Endothelial cell (in vitro differentiated cells): ENCODE data around the gene ADCYAP1. TPM values are rescaled to one million over a fixed set of nuclear protein-coding genes. Genes with fewer than 3 reads are reported as not detected.

Source experiments
- DNase-seq: peaks from one replicate; pipeline ENCODE4 v3.0.0; 2021; ENCODE audit warnings: low spot score
- H3K27ac Mint-ChIP-seq: one replicate; pipeline ENCODE4 v1.8.0; 2021; ENCODE audit warnings: mixed read lengths, inconsistent platforms; ENCODE audit not compliant: unreplicated experiment
- H3K27me3 Mint-ChIP-seq: one replicate; pipeline ENCODE4 v1.8.0; 2021; ENCODE audit warnings: mild to moderate bottlenecking, moderate library complexity, mixed read lengths, inconsistent platforms; ENCODE audit not compliant: unreplicated experiment
- H3K36me3 Mint-ChIP-seq: one replicate; pipeline ENCODE4 v1.8.0; 2021; ENCODE audit warnings: mild to moderate bottlenecking, low read depth, mixed read lengths, inconsistent platforms; ENCODE audit not compliant: unreplicated experiment
- H3K4me1 Mint-ChIP-seq: one replicate; pipeline ENCODE4 v1.8.0; 2021; ENCODE audit warnings: mild to moderate bottlenecking, mixed read lengths, inconsistent platforms; ENCODE audit not compliant: unreplicated experiment
- H3K4me3 Mint-ChIP-seq: one replicate; pipeline ENCODE4 v1.8.0; 2021; ENCODE audit warnings: mild to moderate bottlenecking, mixed read lengths, inconsistent platforms; ENCODE audit not compliant: unreplicated experiment
- H3K9me3 Mint-ChIP-seq: one replicate; pipeline ENCODE4 v1.8.0; 2021; ENCODE audit warnings: mixed read lengths, inconsistent platforms; ENCODE audit not compliant: unreplicated experiment
- total RNA-seq: library from RNA; stranded (reverse); fragmentation: NEBNext Ultra II Directional; extraction: Animal tissue kit (Norgen Biotek cat#: 25700); gene quantifications from one replicate; pipeline ENCODE4 v1.2.1, GENCODE V29; 2021; ENCODE audit not compliant: unreplicated experiment
- TF ChIP-seq, protein P1 (sequence below): fragments of 200-600 bp; sonication (generic); IDR thresholded peaks from one replicate; pipeline ENCODE4 v1.5.0; 2021; ENCODE audit warnings: antibody characterized with exemption; ENCODE audit not compliant: unreplicated experiment

Gene ADCYAP1
- total RNA-seq, 1 donor from 2014 or later = 18.5 TPM

DNA sequence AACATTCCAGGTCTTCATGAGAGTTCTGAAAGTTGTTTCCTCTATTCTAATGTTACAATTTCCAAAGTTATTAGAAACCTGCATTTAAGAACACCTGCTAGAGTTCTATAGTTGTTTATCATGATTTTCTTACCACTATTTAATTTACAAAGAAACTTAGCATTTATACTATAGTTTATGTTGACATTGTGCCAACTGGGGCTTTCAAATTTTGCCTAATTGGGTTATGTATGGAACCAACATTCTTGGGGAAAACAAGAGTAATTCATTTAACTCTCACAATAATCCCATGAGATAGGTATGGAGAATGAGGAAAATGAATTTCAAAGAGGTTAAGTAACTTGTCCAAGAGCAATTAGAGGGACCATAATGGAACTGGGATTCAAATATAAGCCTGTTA lies 28.8 kb upstream of the ADCYAP1 start:
- Mint-ChIP-seq H3K27ac (no peak overlapping the region), H3K4me3 (no peak overlapping the region), H3K9me3 (no peaks in the 10 kb centered on the region), H3K27me3 (peaks cover 2% of the 10 kb centered on the region), H3K4me1 (no peaks in the 10 kb centered on the region), H3K36me3 (no peaks in the 10 kb centered on the region)
- DNase-seq = no peak
- TF ChIP-seq, protein P1, sequence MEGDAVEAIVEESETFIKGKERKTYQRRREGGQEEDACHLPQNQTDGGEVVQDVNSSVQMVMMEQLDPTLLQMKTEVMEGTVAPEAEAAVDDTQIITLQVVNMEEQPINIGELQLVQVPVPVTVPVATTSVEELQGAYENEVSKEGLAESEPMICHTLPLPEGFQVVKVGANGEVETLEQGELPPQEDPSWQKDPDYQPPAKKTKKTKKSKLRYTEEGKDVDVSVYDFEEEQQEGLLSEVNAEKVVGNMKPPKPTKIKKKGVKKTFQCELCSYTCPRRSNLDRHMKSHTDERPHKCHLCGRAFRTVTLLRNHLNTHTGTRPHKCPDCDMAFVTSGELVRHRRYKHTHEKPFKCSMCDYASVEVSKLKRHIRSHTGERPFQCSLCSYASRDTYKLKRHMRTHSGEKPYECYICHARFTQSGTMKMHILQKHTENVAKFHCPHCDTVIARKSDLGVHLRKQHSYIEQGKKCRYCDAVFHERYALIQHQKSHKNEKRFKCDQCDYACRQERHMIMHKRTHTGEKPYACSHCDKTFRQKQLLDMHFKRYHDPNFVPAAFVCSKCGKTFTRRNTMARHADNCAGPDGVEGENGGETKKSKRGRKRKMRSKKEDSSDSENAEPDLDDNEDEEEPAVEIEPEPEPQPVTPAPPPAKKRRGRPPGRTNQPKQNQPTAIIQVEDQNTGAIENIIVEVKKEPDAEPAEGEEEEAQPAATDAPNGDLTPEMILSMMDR = no peak

DNA sequence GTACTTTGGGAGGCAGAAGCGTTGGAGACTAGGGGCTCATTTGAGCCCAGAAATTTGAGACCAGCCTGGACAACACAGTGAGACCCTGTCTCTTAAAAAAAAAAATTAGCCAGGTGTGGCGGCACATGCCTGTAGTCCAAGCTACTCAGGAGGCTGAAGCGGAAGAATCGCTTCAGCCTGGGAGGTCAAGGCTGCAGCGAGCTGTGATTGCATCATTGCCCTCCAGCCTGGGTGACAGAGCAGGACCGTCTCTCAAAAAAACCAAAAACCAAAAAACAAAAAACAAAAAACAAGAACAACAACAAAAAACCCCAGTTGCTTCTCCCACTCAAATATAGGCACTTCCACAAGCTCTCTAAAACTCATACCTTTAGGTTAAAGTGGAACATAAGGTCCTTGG lies 27.4 kb upstream of the ADCYAP1 start:
- no peak for DNase-seq
- TF ChIP-seq, protein P1 = no peak
- H3K27me3 Mint-ChIP-seq = peaks cover 2% of the 10 kb centered on the region
- H3K9me3 Mint-ChIP-seq = no peaks in the 10 kb centered on the region
- H3K27ac Mint-ChIP-seq = no peak overlapping the region
- H3K36me3 Mint-ChIP-seq = no peaks in the 10 kb centered on the region
- H3K4me1 Mint-ChIP-seq = no peaks in the 10 kb centered on the region
- H3K4me3 Mint-ChIP-seq = no peak overlapping the region

DNA sequence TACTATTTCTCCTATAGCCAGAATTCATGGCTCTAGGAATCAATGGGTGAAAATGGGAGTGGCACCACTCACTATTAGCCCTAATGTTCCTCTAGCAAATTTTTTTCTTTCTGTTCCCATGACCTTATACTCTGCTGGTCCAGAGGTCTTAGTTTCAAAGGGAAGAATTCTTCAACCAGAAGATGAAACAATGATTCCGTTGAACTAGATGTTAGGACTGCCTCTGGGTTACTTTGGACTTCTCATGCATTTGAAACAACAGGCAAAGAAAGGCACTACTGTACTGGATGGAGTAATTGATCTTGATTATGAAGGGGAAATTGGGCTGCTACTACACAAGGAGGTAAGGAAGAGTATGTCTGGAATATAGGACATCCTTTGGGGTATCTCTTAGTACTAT lies 18.6 kb upstream of the ADCYAP1 start:
- TF ChIP-seq, protein P1 = no peak
- Mint-ChIP-seq H3K27ac (no peak overlapping the region), H3K4me1 (no peaks in the 10 kb centered on the region), H3K4me3 (no peak overlapping the region), H3K27me3 (no peaks in the 10 kb centered on the region), H3K9me3 (no peaks in the 10 kb centered on the region), H3K36me3 (no peaks in the 10 kb centered on the region)
- no peak for DNase-seq

DNA sequence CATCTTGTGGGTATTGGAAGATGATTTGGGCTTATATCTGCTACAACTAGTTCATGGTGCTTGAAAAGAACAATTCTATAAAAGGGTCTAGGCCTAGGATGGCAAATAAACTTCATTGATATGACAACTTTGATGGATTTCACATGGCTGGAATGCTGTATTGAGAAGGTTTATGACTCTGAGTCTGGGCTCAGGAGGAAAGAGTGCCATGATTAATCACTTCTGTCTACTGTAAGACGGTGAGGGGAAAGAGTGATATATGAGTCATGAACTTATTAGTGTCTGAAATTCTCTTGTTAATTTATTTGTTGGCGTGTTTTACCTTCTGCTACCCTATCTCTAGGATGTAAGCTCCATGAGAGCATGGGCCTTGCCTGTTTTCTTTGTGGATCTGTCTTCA lies 17.0 kb upstream of the ADCYAP1 start:
- H3K36me3 Mint-ChIP-seq = no peaks in the 10 kb centered on the region
- no peak for DNase-seq
- H3K4me3 Mint-ChIP-seq = no peak overlapping the region
- H3K9me3 Mint-ChIP-seq = no peaks in the 10 kb centered on the region
- H3K27ac Mint-ChIP-seq = no peak overlapping the region
- no peaks in the 10 kb centered on the region for H3K4me1 Mint-ChIP-seq
- TF ChIP-seq, protein P1 = no peak
- no peaks in the 10 kb centered on the region for H3K27me3 Mint-ChIP-seq

DNA sequence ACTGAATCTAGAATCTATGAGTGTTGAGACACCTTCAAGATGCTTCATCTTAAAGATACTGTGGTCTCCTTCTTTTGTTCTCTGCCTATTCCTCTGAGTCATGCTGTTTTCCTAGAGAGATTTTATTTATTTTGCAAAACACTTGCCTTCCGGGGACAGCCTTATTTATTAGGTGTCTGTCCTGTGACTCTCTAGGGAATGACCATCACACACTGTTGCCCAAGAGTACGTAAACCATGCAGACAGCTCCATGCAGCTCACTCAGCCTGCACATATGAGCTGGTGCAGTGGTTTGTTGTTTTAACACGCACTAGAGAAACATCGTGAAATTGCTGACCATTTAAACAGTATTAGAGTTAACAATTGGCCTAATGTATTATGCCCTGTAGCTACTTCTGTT lies 12.4 kb upstream of the ADCYAP1 start:
- Mint-ChIP-seq H3K4me3 (no peak overlapping the region), H3K27ac (no peak overlapping the region), H3K27me3 (no peaks in the 10 kb centered on the region), H3K36me3 (no peaks in the 10 kb centered on the region), H3K4me1 (no peaks in the 10 kb centered on the region), H3K9me3 (no peaks in the 10 kb centered on the region)
- no peak for DNase-seq
- TF ChIP-seq, protein P1 = no peak
